ENCODE results near the gene GALNT4.

The GALNT4 gene

DNA sequence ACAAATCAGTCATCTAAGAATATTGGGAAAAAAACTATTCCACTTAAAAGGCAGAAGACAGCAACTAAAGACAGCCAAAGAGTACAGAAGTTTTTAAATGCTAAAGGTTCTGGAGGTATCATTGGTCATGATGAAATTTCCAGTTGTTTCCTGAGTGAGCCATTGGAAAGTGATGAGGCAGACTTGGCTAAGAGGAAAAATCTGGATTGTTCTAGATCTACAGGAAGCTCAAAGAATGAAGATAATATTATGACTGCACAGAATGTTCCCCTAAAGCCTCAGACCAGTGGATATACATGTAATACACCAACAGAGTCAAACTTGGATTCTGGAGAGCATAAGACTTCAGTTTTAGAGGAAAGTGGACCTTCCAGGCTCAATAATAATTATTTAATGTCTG is 22.8 kb downstream of the GALNT4 start:
- no peak for DNase-seq (ENCODE audit: low read depth, low spot score)
- H3K4me3 ChIP-seq (ENCODE audit: low read length), result no peak overlapping the region

DNA sequence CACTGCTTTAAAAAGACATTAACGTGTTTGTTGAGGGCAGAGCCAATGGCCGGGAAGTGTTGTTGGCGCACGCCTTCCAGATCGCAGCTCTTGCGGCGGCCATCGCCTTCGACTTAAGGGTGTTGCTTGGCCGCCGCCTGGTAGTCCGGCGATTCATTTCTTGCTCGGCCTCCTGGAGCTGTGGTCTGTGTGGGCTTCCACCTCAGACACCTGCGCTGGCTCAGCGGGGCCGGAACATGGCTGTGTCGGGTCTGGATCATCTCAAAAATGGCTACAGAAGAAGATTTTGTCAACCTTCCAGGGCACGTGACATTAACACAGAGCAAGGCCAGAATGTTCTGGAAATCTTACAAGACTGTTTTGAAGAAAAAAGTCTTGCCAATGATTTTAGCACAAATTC is 24.7 kb downstream of the GALNT4 start:
- no peak for DNase-seq (ENCODE audit: low read depth, low spot score)

DNA sequence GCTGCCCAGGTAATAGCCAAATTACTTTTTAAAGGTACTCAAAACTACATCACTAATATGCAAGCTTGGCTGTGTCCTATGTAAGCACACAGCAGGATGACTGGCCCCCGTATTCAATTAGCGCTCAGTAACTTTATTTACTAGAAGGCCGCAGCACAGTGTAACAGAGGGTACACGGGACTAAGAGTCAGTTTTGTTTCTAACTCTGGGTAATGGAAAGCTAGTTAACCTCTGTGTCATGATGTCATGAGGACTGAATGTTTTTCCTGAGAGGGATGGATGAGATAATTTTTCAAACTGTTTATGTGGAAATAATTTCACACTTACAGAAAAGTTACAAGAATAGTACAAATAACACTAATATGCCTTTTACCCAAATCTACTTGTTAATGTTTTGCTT is 27.1 kb downstream of the GALNT4 start:
- DNase-seq (ENCODE audit: low read depth, low spot score), result no peak
- no peak overlapping the region for H3K4me3 ChIP-seq (ENCODE audit: low read length)

More for the DNA sequence above, 24.7 kb downstream of the GALNT4 start:
- H3K4me3 ChIP-seq (ENCODE audit: low read length), result no peak overlapping the region

DNA sequence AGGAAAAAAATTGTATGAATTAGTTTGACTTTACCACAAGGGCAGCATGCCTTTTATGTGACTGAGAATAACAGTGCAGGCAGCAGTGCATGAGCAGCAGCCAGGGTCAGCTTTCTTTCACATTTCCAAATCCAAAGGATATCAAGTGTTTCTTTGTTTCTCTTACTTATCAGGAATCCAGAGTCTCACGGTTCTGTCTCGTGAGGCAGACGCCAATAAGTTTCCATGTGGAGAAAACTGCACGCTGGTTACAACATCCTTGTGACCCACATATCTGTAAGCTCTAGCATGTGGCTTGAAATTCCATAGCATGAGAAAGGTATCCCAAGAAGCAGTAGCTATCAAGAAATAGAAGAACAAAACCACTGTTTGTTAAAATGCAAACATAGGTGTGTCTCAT is 27.6 kb downstream of the GALNT4 start:
- H3K4me3 ChIP-seq (ENCODE audit: low read length), result no peak overlapping the region
- no peak for DNase-seq (ENCODE audit: low read depth, low spot score)

DNA sequence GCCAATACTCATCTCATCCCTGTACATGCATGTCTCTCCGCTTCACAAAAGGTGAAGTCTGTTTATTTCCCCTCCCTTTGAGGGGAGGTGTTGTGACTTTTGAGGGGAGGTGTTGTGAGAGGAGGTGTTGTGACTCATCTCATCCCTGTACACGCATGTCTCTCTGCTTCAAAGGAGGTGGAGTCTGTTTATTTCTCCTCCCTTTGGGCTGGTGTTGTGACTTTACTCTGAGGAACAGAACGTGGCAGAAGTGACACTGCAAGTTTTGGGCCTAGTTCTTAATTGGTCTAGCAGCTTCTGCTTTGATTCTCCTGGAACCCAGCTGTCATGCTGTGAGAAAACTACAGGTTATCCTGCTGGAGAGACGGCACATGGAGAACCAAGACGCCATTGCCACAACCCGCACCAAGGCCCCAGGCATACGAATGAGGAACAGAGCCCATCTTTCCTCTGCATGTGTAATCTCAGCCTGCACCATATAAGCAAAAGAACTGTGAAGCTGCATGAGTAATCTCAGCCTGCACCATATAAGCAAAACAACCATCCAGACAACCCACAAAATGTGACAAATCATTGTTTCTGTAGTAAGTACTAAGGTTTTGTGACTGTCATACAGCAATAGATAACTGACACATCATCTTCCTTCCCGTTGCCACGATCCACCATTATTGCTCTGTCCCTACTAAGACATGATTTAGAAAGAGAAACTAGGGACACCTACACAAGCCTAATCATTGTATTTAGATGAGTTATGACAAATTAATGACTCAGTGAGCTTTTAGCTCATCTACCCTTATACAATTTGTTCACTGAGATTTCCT is 30.0 kb downstream of the GALNT4 start:
- no peak for DNase-seq (ENCODE audit: low read depth, low spot score)
- no peak overlapping the region for H3K4me3 ChIP-seq (ENCODE audit: low read length)

DNA sequence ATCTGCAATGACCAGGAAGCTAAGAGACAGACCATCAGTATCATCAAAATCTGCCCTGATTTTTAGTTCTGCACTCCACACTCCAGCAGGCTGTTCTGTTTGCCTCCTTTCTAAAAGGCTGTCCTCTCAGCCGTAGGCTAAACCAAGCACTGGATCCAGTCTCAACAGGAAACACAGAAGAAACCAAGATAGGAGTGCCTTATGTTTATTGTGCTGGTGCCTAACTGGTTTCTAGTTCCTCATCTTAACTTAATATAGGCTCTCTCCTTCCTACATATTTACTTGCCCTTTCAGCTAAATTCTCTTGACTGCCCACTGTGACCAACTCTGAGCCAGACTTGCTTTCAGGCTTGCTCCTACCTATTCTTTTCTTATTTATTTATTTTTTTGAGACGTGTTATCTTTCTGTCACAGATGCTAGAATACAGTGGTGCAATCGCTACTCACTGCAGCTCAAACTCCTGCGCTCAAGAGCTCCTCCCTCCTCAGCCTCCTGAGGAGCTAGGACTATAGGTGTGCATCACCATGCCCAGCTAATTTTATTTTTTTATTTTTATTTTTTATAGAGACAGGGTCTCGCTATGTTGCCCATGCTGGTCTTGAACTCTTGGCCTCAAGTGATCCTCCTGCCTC is 30.8 kb downstream of the GALNT4 start:
- no peak for DNase-seq (ENCODE audit: low read depth, low spot score)
- no peak overlapping the region for H3K4me3 ChIP-seq (ENCODE audit: low read length)

DNA sequence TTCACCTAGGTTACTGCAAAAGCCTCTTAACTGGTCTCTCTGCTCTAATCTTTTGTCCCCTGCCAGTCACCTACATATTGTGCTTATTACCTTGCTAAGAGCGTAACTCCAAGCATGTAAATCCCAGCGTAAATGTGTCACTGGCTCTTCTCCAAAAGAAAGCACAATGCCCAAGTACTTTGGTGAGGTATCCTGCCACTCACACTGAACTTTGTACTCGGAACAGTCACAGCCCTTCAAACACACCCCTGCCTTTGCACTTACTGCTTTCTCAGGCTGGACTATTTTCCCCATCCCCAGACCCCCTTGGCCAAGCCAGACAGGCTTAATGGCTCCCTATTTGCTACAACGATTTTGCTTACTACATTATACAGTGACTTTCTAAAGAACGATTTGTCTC is 31.7 kb downstream of the GALNT4 start:
- no peak for DNase-seq (ENCODE audit: low read depth, low spot score)
- H3K4me3 ChIP-seq (ENCODE audit: low read length), result no peak overlapping the region

DNA sequence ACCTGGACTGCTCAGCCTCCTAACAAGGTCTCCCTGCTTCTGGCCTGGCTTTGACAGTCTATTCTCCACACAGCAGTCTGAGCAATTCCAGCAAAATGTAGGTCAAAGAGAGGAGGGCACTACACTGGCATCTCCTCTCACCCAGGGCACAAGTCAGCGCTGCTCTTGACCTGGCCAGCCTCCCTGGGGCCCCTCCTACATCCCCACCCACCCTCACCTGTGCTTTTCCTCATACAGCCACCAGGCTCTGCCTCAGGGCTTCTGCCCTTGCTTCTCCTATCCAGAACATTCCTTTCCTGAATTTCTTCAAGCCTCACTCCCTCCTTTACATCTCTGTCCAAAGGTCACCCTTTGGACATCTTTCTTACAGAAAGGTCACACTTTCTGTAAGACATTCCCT is 33.7 kb downstream of the GALNT4 start:
- DNase-seq (ENCODE audit: low read depth, low spot score), result no peak

DNA sequence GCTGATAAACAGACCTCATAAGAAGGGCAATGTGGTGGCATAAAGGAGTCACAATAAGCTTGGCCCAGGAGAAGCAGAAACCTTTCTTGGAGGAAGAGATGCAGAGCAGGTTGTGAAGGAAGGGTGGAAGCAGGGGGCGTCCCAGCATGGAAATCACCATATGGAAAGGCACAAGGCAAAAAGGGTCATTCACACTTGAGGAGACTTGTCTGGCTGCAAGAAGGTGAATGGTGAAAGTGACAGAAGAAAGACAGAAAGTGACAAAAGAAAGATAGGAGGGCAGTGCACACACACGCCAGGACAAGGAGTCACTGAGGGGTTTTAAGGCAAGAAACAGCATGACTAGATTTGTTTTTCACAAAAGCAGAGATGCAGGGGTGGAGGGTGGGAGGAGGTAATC is 38.3 kb downstream of the GALNT4 start:
- H3K4me3 ChIP-seq (ENCODE audit: low read length), result no peak overlapping the region
- DNase-seq (ENCODE audit: low read depth, low spot score), result no peak

More for the DNA sequence above, 33.7 kb downstream of the GALNT4 start:
- H3K4me3 ChIP-seq (ENCODE audit: low read length), result no peak overlapping the region

DNA sequence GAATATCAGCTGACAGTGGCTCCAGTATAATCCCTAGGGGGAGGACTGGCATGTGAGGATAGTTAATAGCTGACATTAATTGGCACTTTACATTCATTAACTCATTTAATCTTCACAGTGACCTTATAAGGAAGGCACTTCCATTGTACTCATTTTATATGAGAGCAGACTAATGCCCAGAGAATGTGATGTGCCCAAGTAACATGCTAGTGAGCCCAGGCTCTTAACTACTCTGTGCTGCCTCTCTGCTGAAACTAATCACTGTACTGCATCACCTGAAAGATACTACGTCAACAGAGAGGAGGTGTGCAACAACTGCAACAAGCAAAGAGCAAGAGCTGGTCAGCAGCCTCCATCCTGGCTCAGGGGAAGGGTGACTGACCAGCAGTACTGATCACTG is 40.1 kb downstream of the GALNT4 start:
- DNase-seq (ENCODE audit: low read depth, low spot score), result no peak
- no peak overlapping the region for H3K4me3 ChIP-seq (ENCODE audit: low read length)

DNA sequence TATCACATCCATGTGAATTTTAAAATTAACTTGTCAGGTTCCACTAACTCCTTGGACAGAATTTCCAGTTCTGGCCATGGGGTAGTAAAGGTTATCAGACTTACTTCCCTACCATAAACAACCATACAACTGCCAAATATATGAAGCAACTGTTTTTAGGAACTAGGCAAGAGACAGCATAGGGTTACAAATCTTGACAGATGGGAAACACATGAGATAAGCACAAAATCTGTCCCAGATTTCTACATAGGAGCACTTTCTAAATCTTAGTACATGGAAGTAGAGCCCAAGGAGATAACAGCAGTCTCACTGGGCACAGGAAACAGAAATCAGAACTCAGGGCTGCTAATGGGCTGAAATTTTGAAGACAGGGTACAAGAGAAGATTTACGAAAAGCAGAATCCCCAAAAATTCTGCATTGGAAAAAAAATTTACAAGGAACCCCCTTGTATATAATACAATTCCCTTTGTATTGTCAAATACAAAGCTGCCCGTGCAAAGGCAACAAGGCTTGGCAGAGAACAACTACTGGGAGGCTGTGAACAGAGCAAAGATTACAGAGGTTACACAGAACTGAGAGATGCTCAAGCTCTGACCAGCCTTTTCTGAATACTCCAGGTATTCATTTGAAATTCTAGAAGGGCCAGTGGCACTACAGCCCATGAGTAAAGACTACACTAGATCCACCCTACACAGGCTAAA is 43.2 kb downstream of the GALNT4 start:
- no peak overlapping the region for H3K4me3 ChIP-seq (ENCODE audit: low read length)
- DNase-seq (ENCODE audit: low read depth, low spot score), result no peak

DNA sequence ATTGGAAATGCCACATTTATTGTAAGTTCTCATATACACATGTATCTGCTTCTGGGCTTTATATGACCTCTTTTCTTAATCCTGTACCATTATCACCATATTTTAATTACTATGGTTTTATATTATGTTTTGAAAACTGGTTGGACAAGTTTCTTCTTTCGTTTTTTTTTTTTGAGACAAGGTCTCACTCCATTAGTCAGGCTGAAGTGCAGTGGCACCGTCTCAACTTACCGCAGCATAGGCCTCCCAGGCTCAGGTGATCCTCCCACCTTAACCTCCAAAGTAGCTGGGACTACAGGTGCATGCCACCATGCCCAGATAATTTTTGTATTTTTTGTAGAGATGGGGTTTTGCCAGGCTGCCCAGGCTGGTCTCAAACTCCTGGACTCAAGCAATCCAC is 44.6 kb downstream of the GALNT4 start:
- no peak for DNase-seq (ENCODE audit: low read depth, low spot score)
- no peak overlapping the region for H3K4me3 ChIP-seq (ENCODE audit: low read length)

DNA sequence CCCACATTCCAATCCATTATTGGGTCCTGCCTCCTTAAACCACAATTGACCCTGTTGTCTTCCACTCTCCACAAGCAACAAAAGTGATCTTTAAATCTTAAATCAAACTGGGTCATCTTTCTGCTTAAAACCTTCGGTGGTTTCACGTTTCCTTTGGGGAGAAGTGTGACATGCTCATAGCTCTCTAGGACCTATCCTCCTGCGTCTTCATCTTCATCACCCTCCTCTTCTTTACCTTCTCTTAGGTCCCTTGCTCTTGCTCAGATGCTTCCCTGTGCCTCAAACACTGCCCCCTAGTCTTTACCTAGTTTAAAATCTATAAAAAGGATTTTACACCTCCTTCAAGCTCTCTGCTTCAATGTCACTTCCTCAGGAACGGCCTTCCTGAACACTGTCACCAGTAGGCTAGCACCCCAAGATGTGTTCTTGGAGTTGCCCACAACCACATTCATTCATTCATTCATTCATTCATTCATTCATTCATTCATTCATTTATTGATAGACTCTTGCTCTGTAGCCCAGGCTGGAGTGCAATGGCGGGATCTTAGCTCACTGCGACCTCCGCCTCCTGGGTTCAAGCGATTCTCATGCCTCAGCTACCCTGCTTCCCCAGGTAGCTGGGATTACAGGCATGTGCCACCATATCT is 46.8 kb downstream of the GALNT4 start:
- H3K4me3 ChIP-seq (ENCODE audit: low read length), result no peak overlapping the region
- no peak for DNase-seq (ENCODE audit: low read depth, low spot score)

DNA sequence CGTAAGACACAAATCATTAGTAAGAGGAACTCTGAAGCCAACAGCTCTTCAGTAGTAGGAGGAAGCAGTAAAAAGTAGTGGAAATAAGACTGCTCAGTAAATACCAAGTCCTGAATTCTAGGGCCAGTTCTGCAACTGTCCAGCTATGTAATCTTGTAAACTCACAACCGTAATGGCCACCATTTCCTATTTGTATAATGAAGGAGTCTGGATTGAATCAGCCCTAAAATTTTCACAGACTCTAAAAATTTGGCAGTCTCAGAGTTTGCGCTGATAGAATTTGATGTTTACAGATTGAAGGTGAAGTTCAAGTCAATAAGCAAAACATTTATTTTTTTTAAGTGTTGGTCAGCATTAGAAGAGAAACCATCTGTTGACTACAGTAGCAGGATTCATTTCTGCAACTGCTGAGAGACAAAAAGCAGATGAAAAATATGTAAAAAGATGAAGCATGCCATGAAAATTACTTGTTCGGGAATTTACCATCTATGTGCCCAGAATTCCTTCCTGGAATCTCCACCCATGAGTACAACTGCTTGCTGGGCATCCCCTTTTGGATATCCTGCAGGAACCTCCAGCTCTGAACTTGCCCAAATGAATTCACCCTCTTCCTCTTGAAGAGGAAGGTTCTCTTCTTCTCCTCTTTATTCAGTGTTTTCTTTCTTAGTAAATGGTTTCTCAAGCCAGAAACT is 47.5 kb downstream of the GALNT4 start:
- no peak for DNase-seq (ENCODE audit: low read depth, low spot score)
- H3K4me3 ChIP-seq (ENCODE audit: low read length), result no peak overlapping the region

DNA sequence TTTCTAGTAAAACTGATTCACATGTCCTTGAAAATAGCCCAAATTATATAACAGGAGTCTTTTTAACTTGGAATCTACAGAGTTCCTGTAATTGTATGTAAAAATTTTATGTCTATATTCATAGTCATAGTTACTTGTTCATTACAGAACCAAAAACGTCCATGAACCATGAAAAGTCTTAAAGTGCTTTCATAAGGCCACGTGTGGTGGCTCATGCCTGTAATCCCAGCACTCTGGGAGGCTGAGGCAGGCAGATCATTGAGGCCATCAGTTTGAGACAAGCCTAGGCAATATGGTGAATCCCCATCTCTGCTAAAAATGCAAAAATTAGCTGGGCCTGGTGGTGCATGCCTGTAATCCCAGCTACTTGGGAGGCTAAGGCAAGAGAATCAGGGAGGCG is 48.4 kb downstream of the GALNT4 start:
- H3K4me3 ChIP-seq (ENCODE audit: low read length), result no peak overlapping the region

DNA sequence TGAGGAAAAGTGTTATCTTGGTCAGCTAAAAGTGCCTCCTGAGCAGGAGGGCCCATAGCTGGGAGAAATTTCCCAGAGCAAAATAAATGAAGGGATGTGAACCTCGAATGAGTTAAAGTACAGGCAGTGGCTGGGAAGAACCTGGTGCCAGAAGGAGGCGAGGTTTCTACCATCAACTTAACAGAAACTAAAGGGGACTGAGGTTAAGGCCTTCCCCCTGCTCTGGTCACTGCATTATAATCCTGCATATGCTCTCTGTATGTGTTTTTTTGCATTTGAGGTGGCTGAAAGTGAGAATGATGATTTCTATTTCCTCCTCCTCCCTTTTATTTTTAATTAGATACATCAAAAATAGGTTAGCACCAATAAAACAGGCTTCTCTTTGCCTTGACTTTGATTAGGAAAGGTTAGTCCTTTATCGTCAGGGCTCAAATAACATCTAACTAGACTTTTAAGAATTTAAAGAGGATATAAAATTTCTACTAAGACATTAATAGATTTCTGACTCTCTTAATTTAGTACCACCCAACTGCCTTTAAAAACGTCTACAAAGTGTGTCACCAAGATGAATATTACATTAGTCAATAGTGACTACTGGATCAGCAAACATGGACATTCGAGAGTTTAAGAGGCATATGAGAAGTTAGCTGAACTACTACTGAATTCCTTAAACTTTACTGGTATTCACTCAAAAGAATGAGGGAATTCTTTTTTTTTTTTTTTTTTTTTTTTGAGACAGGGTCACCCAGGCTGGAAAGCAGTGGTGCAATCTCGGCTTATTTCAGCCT is 49.2 kb downstream of the GALNT4 start:
- DNase-seq (ENCODE audit: low read depth, low spot score), result no peak
- H3K4me3 ChIP-seq (ENCODE audit: low read length), result no peak overlapping the region

More for the DNA sequence above, 48.4 kb downstream of the GALNT4 start:
- no peak for DNase-seq (ENCODE audit: low read depth, low spot score)

DNA sequence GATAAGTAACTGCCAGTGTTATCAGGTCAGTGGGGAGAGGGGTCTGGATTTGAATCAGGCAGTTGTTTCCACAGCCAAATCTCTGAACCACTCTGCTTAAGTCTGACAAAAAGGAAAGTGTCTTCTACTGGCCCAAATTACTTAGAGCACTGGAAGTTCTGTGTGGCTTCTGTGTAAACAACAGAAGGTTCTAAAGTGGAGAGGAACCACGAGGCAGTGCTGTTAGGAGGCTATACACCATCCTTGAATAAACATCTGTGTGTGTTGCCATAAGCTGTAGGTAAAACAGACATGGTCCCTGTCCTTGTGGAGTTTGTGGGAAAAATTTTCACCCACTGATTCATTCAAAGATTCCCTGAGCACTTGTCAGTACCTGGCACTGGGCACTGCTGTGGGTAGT is 50.0 kb downstream of the GALNT4 start:
- DNase-seq (ENCODE audit: low read depth, low spot score), result no peak
- no peak overlapping the region for H3K4me3 ChIP-seq (ENCODE audit: low read length)

Measured in Jurkat, Clone E6-1 (cell line).